Activated effector memory CD4-positive, alpha-beta T cell treated with anti-CD3 and anti-CD28 coated beads, Interleukin-2, amount 50 U/mL, for 16 hours (primary cell): ENCODE data around the gene APOB.

ENCODE experiments used
- DNase-seq: peaks from one replicate; pipeline ENCODE4 v3.0.0-alpha.2; 2020

The APOB gene

GRCh38 chr2:21018290-21018689, 25.6 kb downstream of the APOB start:
- DNase-seq, result no peak

GRCh38 chr2:21017748-21018276, 26.1 kb downstream of the APOB start:
- DNase-seq, result no peak

DNA sequence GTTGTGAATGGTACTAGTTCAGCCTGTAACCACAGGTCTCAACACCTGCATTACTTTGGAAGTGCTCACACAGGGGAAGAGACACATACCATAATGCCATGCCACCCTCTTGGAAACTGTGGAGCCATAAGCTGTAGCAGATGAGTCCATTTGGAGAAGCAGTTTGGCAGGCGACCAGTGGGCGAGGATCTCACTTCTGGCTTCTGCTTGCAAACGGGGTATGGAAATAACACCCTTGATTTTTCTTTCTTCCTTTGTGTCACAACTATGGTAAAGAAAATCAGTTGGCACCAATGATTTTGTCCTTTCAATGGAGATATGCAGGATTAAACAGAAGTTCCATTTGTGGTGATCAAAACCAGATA, 28.6 kb downstream of the APOB start:
- DNase-seq, result no peak

- no peak for DNase-seq
These were observed 29.3 kb downstream of the APOB start for GRCh38 chr2:21014364-21015280.

DNA sequence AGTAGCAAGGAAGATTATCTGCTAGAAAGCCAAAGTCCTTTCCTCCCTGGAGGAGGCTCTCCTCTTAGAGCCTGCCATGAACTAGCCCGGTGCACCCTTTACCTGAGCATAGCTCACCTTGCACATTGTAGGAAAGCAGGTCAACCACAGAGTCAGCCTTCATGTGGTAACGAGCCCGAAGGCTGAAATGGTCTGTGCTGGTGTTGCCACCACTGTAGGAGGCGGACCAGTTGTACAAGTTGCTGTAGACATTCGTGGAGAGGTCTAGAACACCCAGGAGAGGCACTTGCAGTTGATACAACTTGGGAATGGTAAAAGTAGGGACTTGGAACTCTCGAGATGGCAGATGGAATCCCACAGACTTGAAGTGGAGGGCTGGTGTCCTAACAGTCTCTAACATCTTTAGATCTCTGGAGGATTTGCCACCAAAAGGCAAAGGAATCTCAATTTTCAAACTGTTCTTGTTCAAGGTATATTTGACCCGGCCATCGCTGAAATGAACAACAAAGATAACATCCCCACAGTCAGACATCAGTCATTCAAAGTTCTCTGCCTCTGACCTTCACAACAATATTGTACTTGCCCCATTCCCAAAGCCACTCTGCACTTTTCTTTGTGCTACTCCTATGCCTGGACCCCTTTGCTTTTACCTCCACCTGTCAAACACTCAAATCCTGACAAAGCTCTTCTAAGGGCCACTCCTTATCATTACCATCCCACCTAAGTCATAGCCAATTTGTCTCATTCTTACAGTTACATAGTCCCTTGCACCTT, 30.6 kb downstream of the APOB start:
- no peak for DNase-seq

DNA sequence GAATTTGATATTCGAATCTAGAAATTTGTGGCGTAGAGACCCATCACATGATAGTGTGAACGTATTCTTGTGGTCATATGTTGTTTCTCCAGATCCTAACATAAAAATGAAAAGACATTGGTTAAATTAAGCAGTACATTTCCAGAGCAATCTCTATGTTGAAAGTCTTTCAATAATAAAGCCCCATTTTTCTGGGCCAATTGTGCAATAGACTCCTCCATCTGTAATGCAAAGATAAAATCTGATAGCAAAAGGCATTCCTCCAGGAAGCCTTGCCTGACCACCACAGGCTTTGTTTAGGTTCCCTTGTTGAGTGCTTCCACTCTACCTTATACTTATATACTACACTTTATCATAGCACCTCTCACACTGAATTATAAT, 31.3 kb downstream of the APOB start:
- DNase-seq, result no peak

DNA sequence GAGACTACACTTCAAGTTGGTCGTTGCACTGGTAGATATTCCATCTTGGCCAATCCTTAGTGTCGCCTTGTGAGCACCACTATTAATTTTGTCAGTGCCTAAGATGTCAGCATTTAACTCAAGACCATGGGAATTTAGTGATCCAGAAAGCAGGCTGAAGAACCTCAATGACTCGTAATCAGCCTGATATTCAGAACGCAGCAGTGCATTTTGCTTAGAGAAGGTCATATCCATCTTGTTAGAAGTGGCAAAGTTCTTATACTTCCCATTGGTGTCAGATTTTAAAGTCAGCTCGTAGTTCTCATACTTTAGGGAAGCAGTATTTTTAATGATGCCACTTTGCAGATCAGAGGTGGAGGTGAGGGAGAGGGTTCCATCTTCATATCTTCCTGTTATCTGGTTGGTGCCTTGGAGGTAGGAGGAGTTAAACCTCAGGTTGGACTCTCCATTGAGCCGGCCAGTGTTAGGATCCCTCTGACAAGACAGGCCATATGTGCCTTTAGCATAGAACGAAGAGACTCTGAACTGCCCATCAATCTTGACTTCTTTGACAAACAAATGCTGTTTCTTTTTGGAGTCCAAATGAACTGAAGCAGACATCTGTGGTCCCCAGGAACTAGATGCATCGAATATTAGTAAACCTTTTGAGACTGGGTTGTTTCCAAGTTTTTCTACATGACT, 31.9 kb downstream of the APOB start:
- DNase-seq, result no peak

GRCh38 chr2:21011453-21011852, 32.4 kb downstream of the APOB start:
- no peak for DNase-seq

- DNase-seq, result no peak
These were observed 32.9 kb downstream of the APOB start for GRCh38 chr2:21010813-21011439.

DNA sequence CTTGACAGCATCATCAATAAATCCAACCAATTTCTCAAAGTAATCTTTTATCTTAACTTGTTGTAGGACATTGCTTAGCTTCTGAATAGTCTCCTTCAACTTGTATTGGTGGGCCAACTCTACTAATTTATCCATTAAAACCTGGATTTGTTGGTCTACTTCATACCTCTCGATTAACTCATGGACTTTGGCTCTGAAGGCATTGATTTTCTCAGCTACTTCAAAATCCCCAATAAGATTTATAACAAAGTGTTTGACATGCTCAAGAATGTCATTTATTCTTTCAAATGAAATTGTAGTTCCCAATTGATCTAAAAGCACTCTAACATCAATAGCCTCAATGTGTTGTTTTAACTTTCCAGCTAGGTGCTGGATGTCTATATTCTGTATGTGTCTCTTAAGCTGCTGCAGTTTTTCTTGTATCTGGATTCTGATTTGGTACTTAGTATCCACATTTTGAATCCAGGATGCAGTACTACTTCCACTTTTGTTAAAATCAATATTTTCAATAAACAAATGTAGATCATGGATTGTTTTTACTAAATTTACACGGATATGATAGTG, 34.1 kb downstream of the APOB start:
- DNase-seq, result no peak

GRCh38 chr2:21008790-21009661, 34.8 kb downstream of the APOB start:
- DNase-seq, result no peak

- DNase-seq, result no peak
These were observed 35.7 kb downstream of the APOB start for GRCh38 chr2:21008014-21008789.

GRCh38 chr2:21007129-21008013, 36.5 kb downstream of the APOB start:
- DNase-seq, result no peak

DNA sequence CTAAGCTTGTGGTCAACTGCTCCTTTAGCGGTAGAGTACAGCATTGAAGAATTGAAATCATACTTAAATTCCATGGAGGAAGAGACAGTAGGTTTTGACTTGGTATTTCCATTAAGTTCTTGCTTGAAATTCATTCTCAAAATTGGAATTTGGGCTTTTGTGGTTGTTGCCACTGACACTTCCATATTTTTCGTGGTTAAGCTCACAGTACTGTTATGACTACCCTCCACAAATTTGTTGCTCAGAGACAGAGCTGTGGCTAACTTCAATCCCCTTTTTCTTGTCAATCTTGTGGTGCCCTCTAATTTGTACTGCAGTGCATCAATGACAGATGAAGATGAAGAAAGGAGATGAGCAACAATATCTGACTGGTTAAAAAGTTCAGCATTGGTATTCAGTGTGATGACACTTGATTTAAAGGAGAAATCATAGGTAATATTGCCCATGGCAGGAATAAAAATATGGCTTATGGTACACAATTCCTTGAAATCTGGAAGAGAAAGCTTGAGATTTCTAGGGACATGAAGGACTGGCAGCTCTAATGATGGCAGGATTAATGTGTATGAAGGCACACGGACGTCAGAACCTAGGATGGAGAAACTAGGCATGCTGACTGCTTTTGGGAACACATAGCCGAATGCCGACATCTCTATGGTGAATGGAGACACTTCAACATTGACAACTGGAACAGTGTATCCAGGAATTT, 37.3 kb downstream of the APOB start:
- DNase-seq, result no peak

DNA sequence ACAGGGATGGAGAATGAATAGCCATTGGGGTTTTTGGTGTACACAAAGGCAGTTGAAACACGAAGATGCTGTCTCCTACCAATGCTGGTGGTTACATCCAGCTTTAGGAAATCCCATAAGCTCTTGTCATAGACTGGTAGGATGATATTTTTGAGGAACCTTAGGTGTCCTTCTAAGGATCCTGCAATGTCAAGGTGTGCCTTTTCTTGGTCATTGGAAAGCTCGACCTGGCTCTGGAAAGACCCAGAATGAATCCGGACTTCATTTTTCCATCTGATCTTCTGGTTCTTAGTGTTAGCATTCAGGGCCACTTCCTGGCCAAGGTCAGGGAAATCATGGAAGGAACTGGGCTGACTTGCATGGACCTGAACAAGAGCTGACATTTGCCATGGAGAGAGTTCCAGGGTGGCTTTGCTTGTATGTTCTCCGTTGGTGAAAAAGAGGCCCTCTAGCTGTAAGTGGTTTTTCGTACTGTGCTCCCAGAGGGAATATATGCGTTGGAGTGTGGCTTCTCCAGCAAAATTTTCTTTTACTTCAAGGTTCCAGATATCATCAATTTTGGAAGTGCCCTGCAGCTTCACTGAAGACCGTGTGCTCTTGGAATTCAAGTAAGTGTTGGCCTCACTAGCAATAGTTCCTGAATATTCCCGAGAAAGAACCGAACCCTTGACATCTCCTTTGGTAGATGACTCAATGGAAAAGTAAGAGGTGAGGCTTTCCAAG, 38.0 kb downstream of the APOB start:
- no peak for DNase-seq

- DNase-seq, result no peak
These were observed 38.7 kb downstream of the APOB start for GRCh38 chr2:21005111-21005699.

GRCh38 chr2:21004181-21004572, 39.7 kb downstream of the APOB start:
- DNase-seq, result no peak
